Measurements from ENCODE around the gene TTLL7.

The TTLL7 gene

DNA sequence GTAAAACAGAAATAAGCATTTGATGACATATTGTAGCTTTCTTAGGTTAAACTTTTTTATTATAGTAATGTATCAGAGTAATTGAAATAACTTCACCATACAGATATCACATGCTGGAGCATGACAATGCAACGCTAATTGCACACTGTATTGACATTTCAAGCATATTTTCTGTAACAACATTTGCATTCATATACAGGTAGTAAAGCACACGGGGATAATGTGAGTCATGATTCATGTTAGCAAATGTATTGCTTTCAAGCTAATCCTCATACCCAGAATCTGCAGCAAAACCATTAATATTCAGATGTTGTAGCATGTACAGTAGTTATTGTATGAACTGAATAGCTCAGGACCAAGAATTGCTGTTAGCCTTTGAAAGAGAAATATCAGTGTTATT, 133.9 kb downstream of the TTLL7 start:
- DNase-seq (ENCODE audit: low spot score), result no peak

DNA sequence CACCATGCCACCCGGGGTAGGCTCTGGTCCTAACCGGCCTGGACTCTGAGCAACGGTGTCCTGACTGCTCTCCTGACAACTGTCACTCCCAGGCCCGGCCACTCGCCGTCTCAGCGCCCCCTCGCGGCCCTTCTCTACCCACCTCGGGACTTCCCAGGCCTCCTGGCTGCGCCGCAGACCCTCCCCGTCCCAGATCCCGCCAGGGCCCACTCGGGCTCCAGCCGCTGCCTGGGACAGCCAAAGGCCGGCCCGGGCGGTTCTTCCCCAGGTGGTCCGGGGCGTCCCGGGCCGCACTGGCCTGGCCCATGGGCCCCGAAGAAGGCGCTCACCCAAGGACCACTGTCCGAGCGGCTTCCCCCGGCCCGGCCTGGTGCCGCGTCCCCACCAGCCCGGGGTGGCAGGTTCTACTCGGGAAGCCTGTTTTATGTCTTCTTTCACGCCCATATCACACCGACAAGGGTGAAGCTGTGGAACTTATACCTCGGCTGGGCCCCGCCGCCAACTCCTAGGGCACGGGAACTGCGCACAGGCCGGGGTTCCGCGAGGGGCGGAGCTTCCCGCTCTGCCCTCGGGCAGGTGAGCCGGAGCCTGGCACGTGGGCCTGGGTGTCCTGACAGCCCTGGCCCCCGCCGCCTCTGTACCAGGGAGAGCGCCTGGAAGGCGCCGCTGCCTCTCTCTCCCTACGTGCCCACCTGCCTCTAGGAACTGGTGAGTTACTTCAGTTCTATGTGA, 138.3 kb downstream of the TTLL7 start:
- peak; percentile 79 for DNase-seq (ENCODE audit: low spot score)

DNA sequence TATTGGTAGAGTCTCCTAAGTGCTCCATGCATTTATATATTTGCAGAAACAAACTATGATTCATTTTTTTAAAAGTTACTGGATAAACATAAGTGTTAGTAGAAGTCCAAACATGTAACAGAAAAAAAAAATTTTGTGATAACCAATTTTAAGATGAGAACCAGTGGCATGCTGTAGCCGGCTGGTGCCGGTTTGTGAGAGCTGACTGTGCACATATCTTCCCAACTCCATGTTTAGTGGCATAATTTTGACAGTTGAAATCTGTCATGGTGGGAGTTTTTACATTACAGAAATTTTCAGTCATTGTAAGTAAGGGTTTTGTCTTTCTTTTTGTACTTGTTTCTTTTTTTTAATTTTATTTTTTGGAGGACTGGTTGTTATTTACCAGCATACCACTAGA, 141.2 kb downstream of the TTLL7 start:
- DNase-seq (ENCODE audit: low spot score), result peak; percentile 36

DNA sequence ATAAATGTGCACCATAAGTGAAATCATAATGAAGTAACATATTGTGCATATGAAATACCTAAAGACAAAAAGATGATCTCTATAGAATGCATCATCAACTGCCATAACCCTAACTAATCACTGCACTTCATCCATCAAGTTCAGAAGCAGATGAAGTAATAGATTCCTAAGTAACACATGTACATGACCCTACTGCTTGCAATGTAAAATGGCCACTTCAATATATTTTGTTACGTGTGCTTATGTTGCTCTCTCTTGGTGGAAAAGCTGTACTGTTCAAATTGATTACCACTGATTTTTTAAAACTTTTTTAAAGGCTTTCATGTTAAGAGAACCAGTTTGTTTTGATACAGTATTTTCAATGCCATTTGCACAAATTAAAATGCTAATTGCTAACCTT, 141.8 kb downstream of the TTLL7 start:
- DNase-seq (ENCODE audit: low spot score), result peak; percentile 77

DNA sequence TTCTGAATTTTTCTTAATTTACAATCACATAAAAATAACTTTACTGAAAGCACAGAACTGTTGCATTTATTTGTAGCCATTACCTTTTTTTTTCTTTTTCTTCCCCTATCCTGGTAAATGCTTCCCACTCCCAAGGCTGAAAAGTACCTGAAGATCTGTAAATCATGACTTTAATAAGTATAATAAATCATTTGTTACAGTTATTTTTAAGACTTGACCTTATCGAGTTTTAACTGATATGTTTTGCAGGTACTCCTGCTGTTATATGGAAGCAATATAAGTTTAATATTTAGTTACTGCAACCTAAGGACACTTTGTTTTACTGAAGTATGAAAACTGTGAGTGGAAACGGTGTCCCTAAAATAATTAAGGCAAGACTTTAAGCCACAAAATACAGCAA, 142.6 kb downstream of the TTLL7 start:
- DNase-seq (ENCODE audit: low spot score), result no peak

DNA sequence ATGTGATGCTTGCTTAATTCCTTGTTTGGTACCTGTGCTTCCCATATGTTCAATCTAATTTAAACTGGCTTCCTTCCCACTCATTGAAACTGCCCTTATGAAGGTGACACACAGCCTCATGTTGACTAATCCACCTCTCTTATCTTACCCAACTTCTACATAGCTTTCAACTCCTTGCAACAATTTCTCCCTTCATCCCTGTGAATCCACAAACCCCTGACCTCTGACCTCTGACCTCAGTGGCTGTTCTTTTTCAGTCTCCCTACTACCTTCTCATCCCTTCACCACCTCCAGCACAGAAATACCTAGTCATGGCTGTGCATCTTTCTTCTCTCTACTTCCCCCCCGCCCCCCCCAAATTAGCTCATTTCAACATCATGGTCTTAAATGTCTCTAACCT, 144.5 kb downstream of the TTLL7 start:
- DNase-seq (ENCODE audit: low spot score), result no peak

DNA sequence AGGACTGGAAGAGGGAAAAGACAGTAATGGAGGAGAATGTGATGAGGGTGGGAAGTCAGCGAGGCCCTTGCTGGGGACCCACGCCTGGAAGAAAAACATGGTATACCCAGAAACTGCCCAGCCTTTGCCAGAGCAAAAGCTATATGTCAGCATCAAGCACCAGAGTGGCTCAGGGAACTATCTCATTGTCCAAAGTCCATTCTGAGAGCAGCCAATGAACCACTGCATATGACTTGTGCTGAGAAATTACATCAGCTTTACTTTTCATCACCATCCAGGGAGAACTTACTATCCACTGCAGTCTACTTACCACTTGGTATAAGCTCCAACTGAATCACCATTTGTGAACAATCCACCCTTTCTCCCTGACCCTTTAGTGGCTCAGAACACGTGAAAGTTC, 148.1 kb downstream of the TTLL7 start:
- DNase-seq (ENCODE audit: low spot score), result no peak

DNA sequence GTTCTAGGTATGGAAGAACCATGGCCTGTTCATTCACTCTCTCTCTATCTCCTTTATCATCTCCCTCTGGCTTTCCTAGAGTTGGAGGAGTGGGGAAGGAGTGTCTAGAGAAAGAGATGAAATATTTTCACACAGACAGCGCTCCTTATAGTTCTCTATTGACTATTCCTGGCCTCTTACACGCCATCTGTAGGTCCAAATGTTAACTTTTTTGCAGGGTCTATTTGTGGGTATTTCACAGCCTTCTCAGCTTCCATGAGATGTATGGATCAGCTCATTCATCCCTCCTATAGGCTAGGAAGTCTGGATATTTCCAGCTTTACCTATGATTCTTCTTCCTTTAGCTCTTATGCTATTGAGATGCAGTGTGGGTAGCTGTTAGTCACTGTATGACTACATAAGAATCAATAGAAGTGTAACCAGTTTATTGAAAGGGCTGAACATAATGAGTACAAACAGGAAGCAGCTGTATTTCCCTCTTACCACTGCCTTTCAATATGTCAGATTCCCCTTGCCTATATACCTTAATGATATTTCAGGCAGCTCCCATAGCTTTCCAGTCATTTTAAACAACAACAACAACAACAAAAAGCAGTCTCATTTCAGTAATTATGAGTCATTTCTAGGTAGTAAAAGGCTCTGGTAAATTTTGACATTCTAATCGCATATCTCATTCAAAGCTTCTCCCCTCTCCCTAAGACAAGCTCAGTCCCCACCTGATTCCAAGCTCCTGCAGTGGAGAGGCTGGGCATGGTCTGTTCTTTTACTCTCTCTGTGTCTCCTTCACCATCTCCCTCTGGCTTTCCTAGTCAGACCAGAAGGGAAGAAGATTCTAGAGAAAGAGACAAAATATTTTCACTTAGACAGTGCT, 149.5 kb downstream of the TTLL7 start:
- no peak for DNase-seq (ENCODE audit: low spot score)

DNA sequence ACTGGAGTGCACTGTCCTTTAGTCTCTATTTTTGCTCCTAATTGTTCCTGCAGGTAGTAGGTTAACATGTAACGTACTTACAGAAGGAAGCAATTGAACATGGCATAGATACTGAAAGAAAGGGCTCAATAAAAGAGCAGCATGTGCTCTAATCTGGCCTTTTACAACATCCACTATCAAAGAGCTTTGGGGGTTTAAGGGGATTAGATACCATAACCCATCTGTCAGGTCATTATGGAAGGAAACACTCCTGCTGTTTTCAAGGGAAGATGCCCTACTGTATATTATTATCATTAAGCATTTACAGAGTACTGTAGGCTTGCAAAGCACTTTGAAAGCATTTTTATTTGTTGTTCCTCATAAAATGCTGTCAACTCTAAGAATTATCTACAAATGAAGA, 152.8 kb downstream of the TTLL7 start:
- DNase-seq (ENCODE audit: low spot score), result no peak

DNA sequence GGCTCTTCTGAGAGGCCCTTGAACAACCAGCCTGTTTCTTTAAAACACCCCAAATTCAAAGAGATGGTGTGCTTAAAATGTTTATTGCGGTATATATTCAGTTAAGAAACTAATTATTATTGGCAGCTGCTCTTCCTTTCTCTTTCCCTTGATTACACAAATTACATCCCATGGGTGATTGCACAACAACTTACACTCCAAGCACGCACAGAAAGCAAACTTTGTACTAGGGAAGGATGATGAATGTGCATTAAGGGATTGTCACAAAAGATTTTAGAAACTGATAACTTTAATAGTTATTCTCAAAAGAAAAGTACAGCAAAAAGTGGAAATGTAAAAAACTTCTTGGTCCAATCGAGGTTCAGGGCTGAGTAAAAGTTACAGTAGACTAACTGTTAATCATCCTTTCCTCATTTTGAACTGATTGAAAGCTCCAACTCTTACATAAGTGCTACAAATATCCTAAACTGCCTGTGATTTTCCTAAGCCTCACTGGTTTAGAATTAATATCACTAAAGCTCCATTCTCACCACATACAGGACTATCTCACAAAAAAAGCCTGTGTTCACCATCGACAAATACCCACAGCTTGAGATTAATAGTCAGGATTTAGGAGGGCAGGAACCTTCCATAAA, 153.4 kb downstream of the TTLL7 start:
- no peak for DNase-seq (ENCODE audit: low spot score)

DNA sequence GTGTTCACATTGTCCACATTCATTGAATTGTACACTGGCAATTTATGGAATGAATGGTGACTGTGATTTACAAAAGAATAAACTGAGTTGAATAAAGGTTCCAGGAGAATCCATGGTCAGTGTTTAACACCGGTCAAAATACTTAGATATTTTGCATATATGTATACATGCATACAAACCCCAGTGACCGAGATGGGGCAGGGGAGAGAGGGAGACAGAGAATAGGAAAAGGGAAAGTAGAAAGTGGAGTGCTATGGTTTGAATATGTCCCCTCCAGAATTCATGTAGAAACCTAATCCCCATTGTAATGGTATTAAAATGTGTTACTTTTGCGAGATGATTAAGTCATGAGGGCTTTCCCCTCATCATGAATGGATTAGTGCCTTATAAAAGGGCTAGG, 154.4 kb downstream of the TTLL7 start:
- DNase-seq (ENCODE audit: low spot score), result no peak

DNA sequence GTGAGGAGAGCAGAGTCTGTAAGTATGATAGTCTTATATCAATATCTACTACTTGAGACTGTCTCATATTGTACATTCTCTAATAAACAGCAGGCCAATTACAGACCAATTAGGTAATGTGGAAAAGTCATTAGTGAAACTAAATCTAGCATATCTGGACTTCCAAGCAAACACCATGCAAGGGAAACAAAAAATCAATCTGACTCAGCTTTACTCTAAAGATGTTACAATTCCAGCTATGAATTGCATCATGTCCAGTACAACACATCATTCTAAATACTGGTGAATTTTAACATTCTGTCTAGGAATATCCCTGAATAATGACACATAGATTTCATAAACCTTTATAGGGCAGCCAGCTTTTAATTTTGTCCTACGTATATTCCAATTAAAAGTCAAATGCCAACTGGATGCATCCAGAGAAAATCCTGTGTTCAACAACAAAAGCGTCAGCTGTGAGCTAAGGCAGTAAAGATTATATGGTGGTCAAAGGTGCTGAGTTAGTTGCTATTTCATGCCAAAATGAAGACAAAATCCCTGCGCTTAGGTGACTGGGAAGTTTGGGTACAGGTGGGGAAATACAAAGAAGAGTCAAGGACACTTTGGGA, 159.3 kb downstream of the TTLL7 start:
- no peak for DNase-seq (ENCODE audit: low spot score)

DNA sequence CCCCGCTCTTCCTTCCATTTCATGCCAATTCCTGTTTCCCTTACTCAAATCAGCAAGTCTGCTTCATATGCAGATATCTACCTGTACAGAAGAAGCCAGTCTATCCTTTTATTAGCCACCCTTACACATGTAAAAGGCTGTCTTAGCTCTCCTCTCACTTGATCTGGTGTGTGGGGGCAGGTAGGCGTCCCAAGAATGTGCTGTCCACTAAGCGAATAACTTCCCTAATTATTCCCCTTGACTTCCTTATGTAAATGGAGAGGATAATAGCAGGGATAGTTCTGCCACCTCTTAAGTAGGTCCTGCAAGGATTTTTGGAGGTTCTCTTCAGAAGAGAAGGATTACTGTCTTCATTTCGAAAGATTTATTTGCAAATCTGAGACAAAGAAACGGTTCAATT, 160.4 kb downstream of the TTLL7 start:
- DNase-seq (ENCODE audit: low spot score), result no peak

DNA sequence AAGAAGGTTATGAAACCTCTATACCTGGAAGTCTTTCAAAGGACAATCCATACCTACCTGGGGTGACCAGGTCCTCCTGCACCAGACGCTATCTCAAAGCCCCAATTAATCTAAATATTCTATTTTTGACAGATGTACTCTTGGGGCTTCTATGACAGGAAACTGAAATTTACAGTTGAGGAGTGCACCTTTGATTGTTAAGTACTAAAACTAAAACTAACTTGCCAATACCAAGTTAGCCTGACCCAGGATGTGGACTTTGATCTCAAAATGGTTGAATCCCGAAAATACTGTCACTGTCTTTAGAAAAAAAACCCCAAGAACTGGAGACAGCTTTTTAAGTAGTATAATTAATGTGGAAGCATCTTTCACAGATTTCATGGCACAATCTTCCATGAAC, 162.4 kb downstream of the TTLL7 start:
- DNase-seq (ENCODE audit: low spot score), result no peak

DNA sequence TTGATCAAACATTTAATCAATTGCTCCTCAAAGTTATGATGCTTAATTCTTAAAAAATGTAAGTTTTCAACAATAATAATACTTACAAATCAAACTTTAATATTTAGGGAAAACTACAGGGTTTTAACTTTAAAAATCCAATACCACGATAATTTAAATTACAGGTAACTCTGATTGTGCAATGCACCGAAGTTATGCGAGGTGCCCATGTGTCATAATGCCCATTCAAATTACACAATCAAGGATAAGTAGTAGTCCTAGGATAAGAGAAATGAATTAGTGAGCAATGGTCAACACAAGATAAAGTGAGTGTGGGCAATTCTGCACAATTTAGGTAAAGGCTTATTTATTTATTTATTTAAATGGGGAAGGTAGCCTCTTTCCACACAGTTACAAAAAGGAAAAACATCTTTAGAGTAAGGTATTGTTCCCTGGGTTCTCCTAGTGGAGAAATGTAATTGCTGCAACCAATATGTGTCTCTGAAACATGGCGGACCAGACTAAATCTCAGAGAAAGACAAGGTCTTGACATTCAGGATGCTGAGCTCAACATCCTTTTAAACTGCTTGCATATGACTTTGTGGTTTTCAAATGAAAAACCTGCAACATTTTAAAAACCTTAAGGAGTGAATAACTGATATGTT, 164.2 kb downstream of the TTLL7 start:
- no peak for DNase-seq (ENCODE audit: low spot score)

DNA sequence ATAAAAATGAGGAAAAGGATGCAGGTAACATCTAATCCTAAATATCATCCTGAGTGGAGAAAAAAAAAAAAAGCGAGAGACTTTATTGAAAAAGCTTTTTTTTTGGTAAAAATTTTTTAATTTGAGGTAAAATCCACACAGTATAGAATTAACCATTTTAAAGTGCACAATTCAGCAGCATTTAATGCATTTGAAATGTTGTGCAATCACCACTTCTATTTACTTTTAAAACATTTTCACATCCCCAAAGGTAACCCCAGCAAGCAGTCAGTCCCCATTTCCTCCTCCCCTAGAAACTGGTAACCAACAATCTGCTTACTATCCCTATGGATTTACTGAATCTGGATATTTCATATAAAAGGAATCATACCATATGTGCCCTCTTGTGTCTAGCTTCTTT, 166.7 kb downstream of the TTLL7 start:
- DNase-seq (ENCODE audit: low spot score), result no peak

DNA sequence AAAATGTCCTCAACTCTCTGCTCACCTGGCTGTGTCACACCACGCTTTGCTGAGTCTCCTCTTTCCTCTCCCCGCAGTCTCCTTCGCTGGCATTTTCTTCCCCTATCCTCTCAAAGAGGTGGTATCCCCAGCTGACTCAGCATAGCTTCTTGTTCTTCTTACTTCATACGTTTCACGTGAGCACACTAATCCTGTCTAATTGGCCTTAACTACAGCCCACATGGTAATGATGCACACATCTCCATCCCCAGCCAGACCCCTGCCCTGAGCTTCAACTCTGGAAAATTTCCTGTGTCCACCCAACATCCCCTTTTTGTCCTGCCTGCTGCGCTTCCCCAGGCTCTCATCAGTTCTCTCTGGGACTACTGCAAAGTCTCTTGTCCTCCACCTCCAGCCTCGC, 169.8 kb downstream of the TTLL7 start:
- no peak for DNase-seq (ENCODE audit: low spot score)

DNA sequence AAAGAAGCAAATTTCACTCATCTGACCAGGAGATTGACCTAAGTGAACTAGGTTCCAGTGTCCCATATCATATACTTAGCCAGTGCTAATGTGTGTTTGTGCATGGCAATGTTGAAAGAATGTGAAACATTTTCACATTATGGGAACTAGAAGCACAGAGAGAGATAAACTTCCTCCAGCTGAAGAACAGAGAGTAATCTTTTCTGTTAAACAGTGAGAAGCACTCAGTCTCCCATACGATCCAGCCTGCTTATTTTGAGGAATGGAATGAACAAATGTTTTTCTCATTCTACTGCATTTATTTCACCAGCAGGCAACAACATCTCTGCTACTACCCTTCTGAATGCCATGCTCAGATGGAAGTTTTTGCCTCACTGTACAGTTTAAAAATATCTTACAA, 170.5 kb downstream of the TTLL7 start:
- no peak for DNase-seq (ENCODE audit: low spot score)

DNA sequence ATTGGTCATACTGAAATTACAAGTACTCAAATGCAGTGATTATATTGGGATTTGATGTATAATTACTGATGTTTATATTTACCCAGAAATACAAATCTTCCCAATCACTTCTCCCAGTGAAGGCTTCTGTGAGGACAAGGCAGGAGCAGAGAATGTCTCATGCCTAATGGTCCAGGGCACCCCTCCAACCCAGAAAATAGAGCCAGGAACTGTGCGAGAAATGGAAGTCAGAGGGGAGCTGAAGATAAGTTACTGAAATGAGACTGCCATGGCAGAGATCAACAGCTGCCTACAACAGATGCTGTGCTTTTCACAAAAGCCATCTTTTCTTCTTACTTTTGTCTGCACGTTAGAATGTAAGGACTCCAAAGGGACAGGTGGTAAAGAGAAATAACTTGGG, 171.2 kb downstream of the TTLL7 start:
- DNase-seq (ENCODE audit: low spot score), result no peak

DNA sequence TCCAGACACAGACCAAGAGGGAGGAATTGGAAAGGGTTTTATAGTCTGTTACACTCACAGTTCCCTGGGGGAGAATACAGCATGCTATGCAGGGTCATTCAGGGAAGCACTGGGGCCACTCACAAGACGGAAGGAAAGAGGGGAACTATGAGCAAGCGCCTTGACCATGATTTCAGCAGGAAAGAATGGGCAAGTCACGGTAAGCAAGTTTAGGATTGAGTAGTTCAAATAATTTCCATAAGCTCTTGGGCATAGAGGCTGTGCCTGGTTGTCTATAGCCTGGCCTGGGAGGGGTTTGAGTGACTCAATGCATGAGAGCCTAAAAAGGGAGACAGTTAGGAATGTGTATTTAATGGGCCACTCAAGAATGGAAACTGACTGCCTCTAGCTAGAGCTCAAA, 176.7 kb downstream of the TTLL7 start:
- no peak for DNase-seq (ENCODE audit: low spot score)

DNA sequence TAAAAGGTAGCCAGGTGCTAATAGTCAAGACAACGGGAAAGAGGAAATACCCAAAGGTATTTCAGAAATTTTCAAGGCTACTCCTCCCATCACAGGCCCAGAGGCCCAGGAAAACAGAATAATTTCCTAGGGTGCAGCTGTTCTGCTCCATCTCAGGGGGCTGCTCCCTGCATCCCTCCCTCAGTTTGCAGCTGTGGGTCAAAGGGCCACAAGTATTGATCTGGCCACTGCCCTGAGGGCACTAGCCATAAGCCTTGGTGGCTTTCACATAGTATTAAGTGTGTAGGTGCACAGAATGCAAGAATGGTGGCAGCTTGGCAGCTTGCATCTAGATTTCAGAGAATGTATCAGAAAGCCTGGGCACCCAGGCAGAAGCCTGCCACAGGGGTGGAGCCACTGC, 179.5 kb downstream of the TTLL7 start:
- DNase-seq (ENCODE audit: low spot score), result no peak

DNA sequence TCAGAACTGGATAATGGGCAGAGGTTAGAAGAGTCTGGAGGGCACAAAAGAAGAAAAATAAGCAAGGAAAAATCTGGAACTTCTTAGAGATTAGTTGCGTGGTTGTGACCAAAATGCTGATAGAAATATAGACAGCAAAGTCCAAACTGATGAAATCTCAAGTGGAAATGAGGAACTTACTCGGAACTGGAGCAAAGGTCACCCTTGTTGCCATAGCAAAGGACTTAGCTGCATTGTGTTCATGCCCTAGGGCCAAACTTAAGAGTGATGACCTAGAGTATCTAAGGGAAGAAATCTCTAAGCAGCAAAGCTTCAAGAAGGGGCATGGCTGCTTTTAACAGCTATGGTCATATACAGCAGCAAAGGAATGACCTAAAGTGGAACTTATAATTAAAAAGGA, 180.0 kb downstream of the TTLL7 start:
- no peak for DNase-seq (ENCODE audit: low spot score)
